ENCODE data around the gene MRPL52. TPM values are rescaled to one million over a fixed set of nuclear protein-coding genes. Genes with fewer than 3 reads are reported as not detected.
"Not testable (repeated sequence)": the region's sequence is repeated elsewhere in the genome, so short reads cannot be mapped to it uniquely, and the experiment has no call there.

MRPL52 gene
- 55.0 and 71.7 TPM in 2 replicates for total RNA-seq

- DNase-seq (ENCODE audit: low read depth, low spot score) = no peak
Measured at GRCh38 chr14:22829661-22830442, at the start of gene MRPL52. Gene MRPL52, plus strand, starts transcription at chr14:22829887. Its CDS starts 26 bp downstream, at chr14:22829913.

DNA sequence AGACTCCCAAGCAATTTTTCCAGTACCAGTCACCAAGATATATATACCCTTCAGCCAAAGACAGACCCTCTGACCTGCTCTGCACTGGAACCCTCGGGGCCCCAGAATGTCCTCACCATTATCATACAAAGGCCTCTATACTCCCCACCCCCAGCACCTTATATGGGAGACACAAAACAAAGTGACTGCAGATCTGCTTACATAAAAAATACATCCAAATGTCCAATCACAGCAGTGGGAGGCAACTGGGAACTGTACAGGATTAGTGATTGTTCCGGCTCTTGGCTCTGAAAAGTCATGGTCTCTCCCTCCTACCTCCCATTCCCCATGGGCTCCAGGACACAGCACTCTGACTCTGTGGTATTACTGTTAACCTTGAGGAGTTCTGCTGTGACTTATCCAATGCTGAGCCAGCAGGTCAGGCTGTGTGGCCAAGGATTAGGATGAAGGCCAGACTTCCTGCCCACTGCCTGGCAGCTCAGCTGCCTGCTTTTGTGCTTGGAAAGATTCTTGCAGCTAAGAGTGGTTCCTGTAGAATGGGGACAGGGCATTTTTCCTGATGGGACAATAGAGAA is 49.5 kb upstream of the MRPL52 start:
- no peak for DNase-seq (ENCODE audit: low read depth, low spot score)

GRCh38 chr14:22780941-22781300 is 48.8 kb upstream of the MRPL52 start:
- DNase-seq (ENCODE audit: low read depth, low spot score) = no peak

- no peak for DNase-seq (ENCODE audit: low read depth, low spot score)
Measured at GRCh38 chr14:22781301-22781991, 48.2 kb upstream of the MRPL52 start.

- DNase-seq (ENCODE audit: low read depth, low spot score) = no peak
Measured at GRCh38 chr14:22786685-22787084, 43.0 kb upstream of the MRPL52 start.

GRCh38 chr14:22791301-22791700 is 38.4 kb upstream of the MRPL52 start:
- DNase-seq (ENCODE audit: low read depth, low spot score) = no peak

- no peak for DNase-seq (ENCODE audit: low read depth, low spot score)
Measured at GRCh38 chr14:22792158-22792557, 37.5 kb upstream of the MRPL52 start.

GRCh38 chr14:22793550-22793949 is 36.1 kb upstream of the MRPL52 start:
- not testable (repeated sequence) for DNase-seq (ENCODE audit: low read depth, low spot score)

DNA sequence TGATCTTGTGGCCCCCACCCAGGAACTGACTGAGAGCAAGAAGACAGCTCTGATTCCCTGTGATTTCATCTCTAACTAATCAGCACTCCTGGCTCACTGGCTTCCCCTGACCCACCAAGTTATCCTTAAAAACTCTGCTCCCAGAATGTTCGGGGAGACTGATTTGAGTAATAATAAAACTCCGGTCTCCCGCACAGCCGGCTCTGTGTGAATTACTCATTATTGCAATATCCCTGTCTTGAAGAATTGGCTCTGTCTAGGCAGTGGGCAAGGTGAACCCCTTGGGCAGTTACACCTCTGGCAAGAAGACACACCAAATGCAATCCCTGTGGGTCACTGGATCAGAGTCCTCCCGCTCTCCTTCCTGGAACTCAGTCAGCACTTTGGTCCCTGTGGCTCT is 35.7 kb upstream of the MRPL52 start:
- no peak for DNase-seq (ENCODE audit: low read depth, low spot score)

GRCh38 chr14:22794551-22794951 is 35.1 kb upstream of the MRPL52 start:
- DNase-seq (ENCODE audit: low read depth, low spot score) = no peak

DNA sequence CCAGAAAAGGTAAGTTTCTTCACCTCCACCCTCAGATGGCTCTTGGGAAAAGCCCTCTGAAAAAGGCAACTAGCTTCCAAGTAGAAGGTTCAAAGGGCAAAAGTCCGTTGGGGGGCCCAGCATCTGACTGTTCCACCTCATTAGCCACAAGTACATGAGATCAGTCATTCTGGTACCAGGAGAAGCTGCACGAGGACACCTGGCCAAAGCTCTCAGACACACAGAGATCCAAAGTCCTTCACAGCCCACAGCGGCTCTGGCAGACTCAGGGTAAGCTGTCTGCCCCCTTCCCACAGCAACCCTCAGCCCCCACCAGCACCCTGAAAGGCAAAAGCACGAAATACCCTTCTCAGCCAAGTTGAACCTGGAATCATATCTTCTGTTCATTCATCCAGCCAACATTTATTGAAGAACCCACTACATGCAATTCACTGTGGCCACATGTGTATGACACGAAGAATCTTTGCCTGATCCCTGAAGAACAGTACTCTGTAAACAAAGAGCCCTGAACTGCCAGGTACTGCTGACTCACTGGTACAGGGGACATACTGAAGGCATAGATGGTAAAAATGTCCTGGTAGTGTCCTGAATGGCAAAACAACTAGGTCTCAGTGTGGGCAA is 33.5 kb upstream of the MRPL52 start:
- DNase-seq (ENCODE audit: low read depth, low spot score) = no peak

DNA sequence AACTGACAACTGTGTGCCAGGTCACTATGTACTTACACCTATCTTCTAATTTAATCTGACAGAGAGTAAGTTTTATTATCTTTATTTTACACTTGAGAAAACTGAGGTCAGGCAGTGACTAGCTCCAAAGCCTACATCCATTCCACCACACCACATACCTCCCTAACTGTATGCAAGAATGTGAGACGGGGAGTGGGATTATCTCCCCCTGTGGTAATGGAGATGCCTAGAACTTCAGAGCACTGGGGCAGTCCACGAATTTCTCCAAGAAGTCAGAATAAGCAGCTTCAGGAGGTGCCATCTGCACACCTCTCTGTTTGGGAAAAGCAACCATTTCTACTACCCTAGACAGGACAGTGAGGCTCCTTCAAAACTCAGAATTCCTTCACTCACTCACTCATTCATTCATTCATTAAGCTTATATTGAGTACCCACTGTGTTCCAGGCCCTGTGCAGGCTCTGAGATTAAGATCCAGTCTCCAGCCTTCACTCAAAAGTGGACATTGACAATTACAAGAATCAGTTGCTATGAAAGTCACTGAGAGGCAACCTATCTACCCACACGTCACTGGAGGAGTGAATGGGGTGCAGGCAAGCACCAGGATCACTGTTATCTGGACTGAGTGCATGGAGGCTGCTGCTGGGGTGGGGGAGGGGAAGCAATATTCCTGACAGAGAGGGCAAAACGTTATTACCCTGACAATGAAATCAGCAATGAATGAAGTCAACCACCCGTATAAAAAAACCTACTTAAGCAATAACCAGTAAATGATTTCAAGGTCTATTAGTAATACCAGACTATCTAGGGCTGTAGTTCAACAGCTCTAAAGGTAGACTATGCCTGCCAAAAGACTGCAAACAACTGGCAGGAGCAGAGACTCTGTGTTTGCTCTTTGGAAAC is 32.4 kb upstream of the MRPL52 start:
- DNase-seq (ENCODE audit: low read depth, low spot score) = no peak

DNA sequence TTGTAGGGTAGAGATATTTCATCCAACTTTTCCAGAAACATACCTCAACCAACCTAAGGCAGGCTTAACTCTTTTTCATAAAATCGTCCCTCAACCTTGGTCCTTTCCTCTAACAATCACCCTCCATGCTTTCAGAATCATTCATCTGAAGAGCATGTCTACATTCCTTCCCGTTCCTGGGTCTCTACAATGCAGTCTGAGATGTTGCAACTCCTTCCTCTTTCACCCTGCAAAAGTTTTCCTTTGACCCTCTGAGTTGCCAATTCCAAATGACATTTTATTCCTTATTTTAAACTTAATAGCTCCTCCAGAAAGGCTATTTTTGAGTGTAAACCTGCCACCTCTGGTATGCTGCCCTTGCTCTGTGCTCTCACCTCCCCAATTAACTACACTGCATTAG is 31.2 kb upstream of the MRPL52 start:
- DNase-seq (ENCODE audit: low read depth, low spot score) = no peak

GRCh38 chr14:22800346-22800745 is 29.3 kb upstream of the MRPL52 start:
- DNase-seq (ENCODE audit: low read depth, low spot score) = no peak

DNA sequence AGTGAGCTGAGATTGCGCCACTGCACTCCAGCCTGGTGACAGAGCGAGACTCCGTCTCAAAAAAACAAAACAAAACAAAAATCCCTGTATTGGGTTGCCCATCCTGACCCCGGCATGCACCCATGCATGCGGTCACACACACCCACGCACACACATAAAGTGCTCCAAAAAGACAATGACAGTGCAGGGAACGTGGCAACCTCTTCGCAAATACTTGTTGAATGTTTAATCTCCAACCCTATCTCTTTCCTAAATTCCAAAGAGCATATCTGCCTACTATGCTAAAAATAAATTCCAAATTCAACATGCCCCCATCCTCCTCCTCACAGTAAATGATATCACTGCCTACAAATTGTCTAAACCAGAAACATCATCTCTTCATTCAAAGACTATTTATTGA is 28.0 kb upstream of the MRPL52 start:
- no peak for DNase-seq (ENCODE audit: low read depth, low spot score)

DNA sequence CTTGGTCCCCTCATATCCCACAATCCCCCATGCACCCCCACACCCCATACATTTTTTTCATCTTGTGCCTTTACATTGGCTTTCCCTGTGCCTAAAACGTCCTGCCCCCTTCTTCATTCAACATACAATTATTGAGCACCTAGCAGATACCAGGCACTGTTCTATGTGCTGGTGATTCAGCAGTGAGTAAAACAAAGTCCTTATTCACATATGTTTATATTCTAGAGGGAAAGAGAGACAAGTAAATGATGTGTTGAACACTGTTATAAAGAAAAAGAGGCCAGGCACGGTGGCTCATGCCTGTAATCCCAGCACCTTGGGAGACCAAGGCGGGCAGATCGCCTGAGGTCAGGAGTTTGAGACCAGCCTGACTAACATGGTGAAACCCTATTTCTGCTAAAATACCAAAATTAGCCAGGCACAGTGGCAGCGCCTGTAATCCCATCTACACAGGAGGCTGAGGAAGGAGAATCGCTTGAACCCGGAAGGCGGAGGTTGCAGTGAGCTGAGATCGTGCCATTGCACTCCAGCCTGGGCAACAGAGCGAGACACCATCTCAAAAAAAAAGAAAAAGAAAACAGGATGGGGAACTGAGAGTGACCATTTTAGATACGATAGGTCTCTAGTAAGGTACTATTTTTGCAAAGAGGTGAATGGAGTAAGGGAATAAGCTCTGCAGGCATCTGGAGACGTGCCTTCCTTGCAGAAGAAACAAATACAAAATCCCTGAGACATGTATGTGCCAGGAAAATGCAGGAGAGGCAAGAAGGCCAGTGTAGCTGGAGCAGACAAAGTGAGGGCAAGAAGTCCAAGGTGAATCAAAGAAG is 26.6 kb upstream of the MRPL52 start:
- no peak for DNase-seq (ENCODE audit: low read depth, low spot score)

GRCh38 chr14:22803687-22803974 is 26.1 kb upstream of the MRPL52 start:
- DNase-seq (ENCODE audit: low read depth, low spot score) = no peak

GRCh38 chr14:22805235-22805634 is 24.5 kb upstream of the MRPL52 start:
- not testable (repeated sequence) for DNase-seq (ENCODE audit: low read depth, low spot score)

GRCh38 chr14:22807432-22808087 is 22.1 kb upstream of the MRPL52 start:
- no peak for DNase-seq (ENCODE audit: low read depth, low spot score)
